ENCODE results near the gene EYS.

Gene EYS

GRCh38 chr6:65707126-65707826 is at the start of gene EYS:
Gene EYS (minus strand): TSS chr6:65707226. CDS start chr6:65495410, 211,816 bp downstream.
- no peak for DNase-seq

- no peak for DNase-seq
Measured at GRCh38 chr6:65746302-65746701, 39.3 kb upstream of the EYS start.

GRCh38 chr6:65745614-65746013 is 38.6 kb upstream of the EYS start:
- DNase-seq = no peak

- no peak for DNase-seq
Measured at GRCh38 chr6:65728879-65729479, 22.0 kb upstream of the EYS start.

DNA sequence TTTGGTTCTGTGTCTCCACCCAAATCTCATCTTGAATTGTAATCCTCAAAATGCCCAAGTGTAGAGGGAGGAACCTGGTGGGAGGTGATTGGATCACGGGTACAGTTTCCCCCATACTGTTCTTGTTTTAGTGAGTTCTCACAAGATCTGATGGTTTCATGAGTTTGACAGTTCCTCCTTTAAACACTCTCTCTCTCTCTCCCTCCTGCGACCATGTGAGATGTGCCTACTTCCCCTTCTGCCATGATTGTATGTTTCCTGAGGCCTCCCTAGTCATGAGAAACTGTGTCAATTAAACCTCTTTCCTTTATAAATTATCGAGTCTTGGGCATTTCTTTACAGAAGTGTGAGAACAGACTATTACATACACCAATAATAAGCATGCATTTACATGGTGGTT is 12.1 kb upstream of the EYS start:
- DNase-seq = no peak

GRCh38 chr6:65711531-65711930 is 4.5 kb upstream of the EYS start:
- no peak for DNase-seq

DNA sequence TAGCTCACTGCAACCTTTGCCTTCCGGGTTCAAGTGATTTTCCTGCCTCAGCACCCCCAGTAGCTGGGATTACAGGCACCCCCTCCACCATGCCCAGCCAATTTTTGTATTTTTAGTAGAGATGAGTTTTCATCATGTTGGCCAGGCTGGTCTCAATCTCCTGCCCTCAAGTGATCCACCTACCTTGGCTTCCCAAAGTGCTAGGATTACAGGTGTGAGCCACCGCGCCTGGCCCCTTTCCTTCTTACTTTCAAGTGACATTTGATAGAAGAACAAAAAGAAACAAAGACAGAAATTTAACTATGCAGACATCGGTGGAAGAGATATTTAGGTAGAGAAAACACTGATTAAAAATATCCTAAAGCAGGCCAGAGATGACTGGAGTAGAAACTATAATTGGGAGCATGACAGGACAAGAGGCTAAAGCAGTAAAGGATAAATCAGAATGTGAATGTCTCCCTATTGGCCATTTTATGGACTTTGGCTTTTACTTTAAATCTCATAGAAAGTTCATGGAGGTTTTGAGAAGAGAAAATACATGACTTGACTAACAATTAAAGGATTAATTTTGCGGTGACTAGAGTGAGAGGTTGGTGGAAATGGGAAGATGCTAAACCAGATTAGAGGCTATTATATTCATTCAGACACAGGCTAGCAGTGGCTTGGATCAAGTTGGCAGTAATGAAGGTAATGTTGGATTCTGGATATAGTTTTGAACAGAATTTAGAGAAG is 2.2 kb upstream of the EYS start:
- no peak for DNase-seq

DNA sequence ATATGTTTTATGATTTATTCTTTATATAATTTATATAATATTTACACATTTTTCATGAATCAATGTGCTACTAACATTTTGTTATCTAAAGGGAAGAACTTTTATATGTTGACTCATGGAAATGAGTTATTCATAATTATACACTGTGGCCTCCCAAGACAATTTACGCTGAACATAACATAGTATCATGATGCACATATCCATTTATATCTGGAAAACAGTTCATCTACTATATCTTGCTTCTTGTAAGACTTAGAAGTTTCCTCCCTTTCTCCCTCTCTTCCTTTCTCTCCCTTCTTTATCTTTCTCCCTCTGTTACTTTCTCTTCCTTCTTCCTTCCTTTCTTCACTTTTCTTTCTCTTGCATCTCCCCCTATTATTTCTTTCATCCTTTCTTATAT is 1.1 kb upstream of the EYS start:
- no peak for DNase-seq

- no peak for DNase-seq
Measured at GRCh38 chr6:65706436-65706835, 590 bp downstream of the EYS start.

DNA sequence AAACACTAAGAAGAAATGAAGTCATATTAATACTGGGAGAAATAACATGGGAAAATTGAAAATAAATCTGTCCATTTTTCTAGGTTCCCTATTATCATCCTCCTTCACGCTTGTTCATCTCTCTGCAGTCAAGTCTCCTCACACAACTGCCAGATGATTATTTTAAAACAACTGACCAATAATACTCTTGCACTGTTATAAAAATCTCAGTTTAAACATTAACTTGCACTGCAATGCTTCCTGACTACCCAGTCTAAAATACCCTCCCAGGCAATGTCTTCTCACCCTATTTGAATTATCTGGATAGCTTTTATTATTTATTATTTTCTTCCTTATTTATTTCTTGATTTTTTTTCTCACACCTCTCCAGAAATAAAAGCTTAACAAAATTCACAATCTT is 5.7 kb downstream of the EYS start:
- no peak for DNase-seq

GRCh38 chr6:65700561-65700960 is 6.5 kb downstream of the EYS start:
- no peak for DNase-seq

GRCh38 chr6:65692109-65692508 is 14.9 kb downstream of the EYS start:
- DNase-seq = no peak

DNA sequence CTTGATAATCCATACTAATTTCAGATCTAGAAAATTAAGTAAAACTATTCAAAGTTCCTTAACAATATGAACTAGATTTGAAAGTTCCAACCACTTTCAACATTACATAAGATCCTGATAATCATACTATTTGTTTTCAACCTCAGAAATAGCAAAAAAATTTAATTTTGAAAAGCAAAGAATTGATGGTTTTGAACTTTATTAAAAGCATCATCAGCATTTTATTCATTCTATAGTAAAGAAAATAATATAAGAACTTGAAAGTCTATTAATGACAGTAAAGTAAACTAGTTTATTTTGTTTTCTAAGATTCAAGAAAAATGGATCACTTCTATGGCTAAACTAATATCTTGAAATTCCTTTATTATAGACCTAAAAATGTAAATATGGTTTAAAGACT is 26.8 kb downstream of the EYS start:
- no peak for DNase-seq

DNA sequence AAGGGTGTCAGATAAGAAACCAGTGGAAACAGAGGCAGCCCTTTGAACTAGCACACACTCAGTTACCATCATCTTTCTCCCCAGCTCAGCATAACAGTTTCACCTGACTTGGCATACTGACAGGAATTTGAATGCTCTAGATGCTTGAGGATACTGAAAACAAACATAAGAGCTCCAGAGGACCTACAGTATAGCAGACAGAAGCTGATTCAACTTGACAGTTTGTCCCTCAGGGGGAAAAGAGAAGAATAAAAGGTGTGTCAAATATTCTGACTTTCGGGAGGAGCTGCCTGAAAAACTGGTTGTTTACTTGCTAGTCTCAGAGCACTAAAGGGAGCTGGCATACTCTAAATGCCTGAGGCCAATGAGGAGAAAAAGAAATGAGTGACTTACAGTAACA is 35.1 kb downstream of the EYS start:
- no peak for DNase-seq

- no peak for DNase-seq
Measured at GRCh38 chr6:65667916-65668656, 38.9 kb downstream of the EYS start.

- DNase-seq = no peak
Measured at GRCh38 chr6:65650086-65650485, 56.9 kb downstream of the EYS start.

DNA sequence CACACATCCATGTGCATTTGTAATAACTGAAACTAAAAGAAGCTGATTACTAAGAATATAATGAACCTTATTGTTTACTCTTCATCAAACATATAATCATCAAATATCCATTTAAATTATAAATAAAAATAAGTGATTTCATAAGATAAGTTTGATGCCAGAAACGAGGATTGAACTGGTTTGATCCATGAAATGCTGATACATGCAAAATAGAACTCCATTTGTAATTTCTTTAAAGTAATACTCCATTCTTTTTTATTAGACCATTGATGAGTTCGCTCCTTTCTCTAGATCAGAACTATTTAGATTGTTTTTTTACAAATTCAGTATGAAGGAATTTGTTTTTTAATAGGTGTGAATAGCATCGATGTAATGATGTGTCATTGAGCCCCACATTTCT is 57.6 kb downstream of the EYS start:
- DNase-seq = no peak

DNA sequence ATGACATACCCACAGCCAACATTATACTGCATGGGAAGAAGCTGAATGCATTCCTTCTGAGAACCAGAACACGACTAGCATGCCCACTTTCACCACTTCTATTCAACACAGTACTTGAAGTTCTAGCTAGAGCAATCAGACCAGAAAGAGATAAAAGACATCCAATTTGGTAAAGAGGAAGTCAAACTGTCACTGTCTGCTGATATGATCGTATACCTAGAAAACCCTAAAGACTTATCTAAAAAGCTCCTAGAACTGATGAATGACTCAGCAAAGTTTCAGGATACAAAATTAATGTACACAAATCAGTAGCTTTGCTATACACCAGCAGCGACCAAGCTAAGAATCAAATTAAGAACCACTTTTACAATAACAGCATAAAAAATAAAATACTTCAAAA is 60.5 kb downstream of the EYS start:
- DNase-seq = no peak

DNA sequence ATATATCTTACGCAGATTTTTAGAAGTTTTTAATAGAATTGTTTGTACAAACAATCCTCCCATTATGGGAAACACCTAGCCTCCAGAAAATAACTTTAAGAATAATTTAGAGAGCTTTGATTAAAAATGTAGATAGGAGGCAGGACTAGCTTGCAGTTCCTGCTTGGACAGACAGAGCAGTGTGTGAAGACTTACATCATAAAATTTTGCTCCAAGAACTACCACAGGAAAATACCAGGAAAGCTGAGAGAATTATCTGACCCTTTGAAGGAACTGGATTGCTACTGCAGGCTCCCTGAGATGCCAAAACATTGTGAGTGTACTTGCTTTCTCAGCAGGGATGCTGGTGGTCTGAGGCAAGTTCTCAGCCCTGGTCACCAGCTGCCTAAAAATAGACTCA is 64.2 kb downstream of the EYS start:
- DNase-seq = no peak

- DNase-seq = peak in 2 of 56 donors; percentile 11 to 23
Measured at GRCh38 chr6:65638047-65638831, 68.8 kb downstream of the EYS start.
